UCSD-AML1 (cell line): ENCODE data around the gene SRCIN1.
"Not testable (repeated sequence)": the region's sequence is repeated elsewhere in the genome, so short reads cannot be mapped to it uniquely, and the experiment has no call there.

Experiments used
- DNase-seq: peaks from one replicate; lab custom pipeline; 2025; ENCODE audit not compliant: unreplicated experiment; lab: John Stamatoyannopoulos, UW

The SRCIN1 gene

DNA sequence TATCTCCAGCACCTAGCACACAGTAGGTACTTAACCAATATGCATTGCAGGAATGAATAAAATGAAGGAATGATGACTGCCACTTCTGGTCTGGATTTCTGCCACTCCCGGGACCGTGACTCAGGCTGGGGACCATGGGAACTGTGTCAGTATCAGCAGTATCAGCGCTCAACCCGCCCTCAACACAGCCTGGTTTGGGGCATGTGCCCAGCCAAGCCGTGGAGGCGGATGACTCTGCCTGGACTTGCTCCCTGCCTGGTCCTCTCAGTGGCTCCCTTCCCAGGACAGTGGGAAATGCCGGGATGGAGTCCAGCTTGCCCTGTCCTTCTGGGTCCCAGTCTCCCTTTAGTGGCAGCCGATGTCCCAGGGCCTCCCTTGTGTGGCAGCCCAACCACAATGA, 55.1 kb downstream of the SRCIN1 start:
- no peak for DNase-seq

DNA sequence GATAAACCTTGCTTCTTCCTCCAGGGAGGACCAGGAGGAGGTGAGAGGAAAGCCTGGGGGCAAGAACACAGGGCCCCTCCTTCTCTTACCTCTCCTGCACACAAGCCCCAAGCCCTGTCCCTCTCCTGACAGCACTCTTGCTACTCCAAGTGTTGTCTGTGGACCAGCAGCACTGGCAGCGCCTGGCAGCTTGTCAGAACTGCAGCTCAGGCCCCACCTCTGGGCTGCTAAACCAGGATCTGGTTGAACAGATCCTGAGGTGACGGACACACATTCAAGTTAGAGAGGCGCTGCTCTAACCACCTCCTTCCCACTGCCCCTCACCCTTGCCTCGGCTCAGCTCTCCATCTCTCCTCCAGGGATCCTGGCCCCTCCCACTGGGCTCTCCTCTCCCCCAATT, 56.5 kb downstream of the SRCIN1 start:
- no peak for DNase-seq

DNA sequence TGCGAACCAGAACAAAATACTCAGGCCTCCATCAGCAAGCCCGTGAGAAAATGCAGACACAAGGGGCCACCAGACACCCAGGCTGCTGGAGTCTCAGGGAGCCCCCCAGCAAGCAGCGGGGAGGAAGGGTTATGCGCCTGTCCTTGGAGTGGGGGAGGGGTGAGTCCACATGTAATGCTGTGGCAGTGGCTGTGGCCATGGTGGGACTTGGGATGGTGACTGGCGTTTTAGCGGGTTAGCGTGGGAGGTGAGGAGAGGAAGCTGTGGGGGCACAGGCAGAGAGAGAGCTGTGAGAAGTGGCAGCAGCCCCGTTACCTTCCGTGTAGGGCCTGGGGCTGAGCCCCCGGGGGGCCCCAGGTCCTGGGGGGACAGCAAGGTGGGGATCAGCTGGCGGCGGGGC, 58.3 kb downstream of the SRCIN1 start:
- DNase-seq: no peak

DNA sequence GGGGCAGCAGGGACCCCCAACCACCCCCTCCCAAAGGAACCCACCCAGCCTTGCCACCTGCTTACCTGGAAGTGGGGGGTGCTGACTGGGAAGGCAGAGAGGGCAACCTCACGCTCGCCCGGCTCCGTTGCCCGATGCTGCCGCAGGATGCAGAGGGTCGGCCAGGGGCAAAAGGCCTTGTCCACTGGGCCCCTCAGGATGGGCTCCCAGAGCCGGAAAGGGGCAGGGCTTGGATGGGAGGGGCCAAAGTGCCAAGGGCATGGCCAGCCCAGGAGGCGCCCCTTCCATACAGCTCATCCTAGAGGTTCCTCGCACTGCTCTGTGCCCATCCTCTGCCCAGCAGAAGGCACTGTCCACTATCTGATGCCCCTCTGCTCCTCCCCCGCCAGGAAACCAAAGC, 59.4 kb downstream of the SRCIN1 start:
- DNase-seq: no peak

DNA sequence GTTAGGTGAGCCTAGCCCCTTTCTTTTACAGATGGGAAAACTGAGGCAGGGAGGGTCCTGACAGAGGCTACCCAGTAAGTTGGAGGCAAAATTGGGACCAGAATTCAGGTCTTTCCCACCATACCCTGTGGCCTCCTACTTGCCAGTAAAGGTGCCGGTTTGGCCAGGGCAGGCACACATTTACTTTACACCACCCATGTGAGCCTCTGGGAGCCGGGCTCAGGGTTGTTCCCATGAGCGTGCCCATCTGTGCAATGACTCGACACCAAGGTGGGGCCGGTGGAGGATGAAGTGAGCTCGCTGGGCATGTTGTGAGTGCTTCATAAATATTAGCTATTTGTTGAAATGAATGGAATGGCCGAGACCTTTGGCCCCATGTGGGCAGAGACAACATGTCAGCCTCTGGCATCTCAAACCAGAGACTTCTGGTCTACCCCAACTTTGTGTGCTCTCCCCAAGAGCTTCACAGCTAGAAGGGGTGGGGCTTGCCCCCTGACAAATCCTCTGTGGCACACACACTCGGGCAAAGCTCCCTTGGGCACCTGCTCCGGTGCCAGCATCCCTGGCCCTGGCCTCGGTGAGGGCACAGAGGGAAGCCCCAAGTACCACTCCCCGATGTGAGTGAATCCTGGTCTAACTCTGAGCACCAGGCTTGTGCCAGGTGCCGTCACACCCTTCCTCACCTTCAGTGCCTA, 60.1 kb downstream of the SRCIN1 start:
- DNase-seq: no peak

DNA sequence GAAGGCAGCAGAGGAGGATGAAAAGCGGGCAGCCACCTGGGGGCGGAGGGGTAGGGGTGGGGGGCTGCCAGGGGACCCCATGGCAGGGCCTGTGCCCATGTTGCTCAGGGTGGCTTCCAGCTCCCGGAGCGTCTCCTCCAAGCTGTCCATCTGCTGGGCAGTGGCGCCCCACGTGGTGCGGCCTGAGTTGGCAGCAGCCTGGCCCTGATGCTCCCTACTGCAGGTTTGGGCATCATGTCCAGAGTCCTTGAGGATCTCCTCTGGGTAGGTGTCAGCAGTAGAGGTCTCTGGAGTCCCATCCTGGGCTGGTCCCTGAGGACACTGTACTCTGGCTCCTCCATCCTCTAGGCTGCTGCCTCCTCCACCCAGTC, 60.9 kb downstream of the SRCIN1 start:
- no peak for DNase-seq

DNA sequence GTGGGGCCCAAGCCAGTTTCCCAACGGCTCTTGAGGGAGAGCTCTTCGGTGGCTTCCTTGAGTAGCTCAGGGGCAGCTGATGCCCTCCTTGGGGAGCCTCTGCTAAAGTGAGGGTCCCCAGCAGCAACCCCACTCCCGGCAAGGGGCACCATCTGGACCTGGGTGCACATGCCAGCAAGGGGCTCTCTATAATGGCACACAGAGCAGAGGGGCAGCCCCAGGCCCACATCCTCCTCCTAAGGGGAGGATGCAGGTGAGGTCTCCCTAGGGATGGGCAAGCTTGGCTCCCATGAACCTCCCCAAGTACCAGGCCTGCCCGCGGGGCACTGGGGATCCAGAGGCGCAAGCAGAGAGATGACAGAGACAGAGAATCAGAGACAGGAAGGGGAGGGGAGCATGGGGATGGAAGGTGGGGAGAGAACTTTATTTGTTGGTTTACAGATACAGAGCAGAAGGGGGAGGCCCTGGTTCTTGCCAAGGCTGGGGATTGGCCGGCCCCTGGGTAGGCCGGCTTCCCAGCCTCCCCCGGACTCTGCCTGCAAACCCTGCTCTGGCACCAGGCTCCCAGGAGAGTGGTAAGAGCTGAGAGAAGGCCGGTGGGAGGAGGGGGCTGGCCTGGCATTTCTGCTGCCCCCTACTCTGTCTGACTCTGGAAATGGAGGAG, 61.4 kb downstream of the SRCIN1 start:
- no peak for DNase-seq

DNA sequence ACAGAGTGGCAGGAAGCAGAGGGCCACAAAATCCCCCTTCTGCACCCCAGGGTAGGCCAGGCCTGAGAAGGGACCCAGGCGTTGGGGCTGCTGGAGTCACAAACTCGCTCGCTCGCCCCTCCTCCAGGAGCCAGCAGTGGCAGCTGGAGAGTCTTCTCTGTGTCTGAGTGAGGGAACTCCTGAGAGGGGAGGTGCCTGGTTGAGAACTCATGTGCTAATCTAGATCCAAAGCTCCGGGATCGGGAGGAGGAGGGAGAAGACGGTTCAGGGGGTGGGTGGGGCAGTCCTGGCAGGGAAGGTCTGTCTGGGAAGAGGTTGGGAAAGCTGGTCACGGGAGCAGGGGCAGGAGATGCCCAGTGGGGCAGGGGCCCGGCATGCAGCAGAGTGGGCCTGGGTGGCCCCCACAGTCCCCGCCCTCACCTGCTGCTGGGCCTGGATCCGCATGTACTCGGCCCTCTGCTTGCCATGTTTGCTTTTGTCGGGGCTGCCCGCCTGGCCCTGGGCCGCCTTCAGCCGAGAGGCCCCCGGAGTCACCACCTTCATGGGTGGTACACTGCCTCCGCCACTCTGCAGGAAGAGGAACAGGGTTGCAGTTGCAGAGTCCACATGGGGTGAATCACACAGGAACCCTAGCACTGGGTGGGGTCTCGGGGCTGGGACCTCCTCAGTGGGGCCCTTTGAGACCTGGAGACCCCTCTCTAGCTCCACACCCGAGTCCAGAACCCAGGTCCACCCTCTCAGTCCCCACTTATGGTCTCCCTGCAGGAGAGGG, 62.2 kb downstream of the SRCIN1 start:
- DNase-seq: no peak

DNA sequence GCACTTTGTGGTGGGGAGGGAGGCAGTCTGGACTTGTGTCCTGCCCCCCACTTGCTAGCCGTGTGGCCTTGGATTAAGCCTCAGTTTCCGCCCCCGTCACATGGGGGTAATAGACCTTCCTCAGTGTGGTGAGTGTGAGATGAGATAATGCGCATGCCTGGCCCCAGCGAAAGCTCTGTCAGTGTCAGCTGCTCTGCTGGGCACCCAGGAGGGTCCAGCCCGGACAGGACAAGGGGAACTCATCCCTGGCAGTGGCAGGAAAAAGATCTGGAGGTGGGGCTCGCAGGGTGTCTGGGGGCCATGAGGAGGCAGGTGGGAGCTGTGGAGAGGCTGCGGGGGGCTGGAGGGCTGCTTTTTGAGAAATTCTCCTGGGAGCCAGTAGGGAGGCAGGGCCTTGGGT, 63.5 kb downstream of the SRCIN1 start:
- no peak for DNase-seq

DNA sequence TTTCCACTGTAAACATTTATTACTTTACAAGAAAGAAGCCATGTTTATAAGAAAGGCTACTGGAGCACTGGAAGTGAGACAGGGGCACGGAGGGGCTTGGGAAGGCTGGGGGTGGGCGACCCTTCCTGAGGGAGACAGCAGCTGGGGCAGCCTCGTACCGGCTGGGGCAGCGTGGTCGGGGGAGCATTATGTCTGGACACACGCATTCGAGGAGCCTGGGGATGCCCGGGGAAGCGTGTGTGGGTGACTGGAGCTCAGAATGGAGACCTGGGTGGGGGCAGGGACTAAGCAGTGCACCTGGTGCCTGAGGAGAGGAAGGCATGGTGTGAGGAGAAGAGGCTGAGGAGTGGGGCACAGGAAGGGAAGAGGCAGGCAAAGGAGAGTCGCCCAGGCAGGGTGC, 64.5 kb downstream of the SRCIN1 start:
- DNase-seq: no peak

DNA sequence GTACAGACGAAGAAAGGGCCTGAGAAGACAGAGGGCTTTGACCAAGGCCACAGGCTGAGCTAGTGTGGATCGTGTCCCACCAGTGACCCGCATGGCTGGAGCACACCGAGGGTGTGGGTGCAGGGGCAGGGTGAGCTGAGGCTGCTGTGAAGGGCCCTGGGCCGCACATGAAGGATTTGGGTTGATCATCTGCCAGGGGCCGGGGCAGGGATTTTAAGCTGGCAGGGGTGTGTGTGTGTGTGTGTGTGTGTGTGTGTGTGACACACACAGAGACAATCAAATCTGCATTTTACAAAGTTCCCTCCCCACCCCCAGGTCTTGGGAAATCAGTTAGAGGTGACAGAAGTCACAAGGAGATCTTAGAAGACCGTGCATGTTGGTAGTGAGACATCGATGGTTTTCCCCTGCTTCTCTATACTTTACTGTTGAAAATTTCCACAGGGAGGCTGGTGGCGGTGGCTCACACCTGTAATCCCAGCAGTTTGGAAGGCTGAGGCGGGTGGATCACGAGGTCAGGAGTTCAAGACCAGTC, 65.2 kb downstream of the SRCIN1 start:
- no peak for DNase-seq

DNA sequence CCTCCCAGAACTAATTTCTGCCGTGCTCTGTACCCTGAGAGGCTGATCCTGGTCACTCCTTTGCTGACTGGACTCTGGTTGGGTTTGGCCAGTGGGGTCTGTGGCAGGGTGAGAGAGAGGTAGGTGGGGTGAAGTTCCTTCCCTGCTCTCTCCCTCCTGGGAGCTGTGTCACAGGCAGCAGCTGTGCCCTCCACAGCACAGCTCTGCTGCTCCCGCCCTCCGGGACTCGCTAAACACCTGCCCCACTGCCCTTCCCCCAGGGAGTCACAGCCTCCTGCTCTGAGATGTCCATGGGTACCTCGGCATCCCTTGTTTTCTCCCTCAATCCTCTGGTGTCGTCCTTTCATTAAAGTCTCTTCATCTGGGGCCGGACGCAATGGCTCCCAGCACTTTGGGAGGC, 66.4 kb downstream of the SRCIN1 start:
- DNase-seq: no peak

DNA sequence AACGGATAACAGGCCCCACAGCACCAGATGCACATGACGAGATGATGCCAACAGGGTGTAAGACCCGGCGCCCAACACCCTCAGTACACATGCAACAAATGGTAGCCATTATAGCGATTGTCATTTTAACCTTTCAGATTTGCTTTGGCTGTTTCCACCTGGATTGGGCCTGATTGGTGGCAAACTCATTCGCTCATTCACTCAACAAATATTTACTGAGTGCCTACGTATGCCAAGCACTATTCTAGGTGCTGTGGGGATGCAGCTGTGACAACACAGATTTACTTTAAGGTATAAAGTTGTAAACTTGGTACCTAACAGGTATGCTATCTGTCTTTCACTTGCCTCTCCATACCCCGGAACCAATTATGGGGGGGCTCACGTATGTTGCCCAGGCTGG, 66.8 kb downstream of the SRCIN1 start:
- no peak for DNase-seq

DNA sequence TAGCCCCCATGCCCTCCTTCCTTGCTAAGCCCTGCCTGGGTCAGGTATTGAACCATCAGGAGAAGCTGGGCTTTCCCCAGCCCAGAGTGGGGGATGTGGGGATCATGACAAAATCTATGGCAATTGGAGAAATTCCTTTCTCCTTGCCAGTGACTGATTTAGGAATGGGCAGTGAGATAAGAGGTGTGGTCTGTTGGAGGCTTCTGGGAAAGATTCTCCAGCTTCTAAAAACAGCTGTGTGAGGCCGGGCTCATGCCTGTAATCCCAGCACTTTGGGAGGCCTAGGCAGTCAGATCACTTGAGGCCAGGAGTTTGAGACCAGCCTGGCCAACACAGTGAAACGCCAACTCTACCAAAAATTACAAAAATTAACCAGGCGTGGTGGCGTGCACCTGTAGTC, 69.1 kb downstream of the SRCIN1 start:
- no peak for DNase-seq

DNA sequence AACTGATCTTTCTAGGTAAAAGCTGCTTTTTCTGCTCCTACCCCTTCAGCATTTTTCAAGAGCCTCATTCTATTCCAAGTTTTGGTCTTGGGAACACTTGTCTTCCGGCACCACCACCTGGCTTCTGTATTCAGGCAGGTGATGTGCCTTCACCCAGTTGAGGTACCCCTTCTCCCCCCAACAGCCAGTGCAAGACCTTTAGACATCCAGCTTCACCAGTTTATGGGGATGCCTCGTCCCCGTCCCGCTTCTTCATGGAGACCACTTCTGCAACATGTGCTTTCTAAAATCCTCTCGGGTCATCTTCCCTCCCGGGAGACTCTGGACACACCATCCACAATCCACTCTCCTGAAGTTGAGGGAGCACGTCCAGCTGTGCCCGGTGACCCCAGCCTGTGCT, 69.9 kb downstream of the SRCIN1 start:
- no peak for DNase-seq

DNA sequence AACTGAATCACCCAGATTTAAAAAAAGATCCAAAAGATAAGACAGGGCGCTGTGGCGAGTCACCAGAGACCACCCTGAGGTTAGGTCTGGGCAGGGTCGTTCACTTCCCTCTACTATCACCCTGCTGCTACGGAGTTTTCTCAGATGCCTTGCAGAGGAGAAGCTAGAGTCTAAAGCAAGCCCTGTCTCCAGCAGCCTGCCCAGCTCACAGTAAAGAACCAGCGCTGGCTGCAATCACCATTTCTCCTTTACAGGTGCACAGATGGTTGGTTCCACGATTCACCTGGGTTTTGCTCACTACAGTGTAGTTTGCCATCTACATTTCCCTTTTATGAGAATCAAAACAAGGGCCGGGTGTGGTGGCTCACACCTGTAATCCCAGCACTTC, 71.3 kb downstream of the SRCIN1 start:
- no peak for DNase-seq

DNA sequence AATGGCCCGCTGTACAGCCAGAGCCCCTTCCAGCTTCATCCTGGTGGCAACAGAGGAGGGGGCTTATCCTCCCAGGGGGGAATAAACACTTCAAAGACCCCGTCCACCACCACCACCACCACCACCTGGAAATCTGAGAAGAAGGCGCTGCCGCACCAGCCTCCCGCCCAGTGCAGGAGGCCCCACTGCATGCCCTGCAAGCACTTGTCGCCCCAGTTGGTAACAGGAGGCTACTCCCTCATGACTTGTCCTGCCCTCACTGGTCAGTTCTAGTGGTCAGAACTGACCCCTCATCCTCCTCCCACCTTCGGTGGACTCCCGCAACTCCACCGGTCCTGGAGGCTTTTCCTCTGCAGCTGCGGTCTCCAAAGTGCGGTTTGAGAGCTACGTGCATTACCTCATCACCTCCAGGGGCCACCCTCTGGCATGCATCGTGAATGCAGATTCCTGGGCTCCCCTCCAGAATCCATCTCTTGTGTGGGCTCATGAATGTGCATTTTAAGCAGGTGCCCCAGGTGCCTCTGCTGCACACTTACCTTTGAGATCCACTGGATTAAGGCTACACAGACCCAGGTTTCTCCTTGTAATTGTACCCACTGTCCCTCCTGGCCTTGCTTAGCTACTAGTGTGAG, 71.8 kb downstream of the SRCIN1 start:
- no peak for DNase-seq

DNA sequence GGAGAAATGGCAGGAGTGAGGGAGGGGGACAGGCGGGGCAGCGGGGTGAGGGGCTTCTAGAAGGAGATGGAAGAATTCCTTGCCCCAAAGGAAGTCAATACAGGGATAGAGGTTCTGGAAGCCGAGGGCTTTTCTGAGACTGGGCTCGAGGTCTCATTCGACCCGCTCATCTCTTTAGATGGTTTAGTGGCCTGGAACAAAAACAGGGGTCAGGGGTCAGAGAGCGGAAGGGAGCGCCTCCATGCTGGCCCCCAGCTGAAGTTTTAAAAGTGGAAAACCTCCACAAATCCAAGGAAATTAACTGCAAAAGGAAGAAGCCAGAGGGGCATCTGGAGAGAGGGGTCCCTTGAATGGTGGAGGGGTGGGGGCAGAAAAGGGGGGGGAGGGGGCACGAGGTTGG, 72.5 kb downstream of the SRCIN1 start:
- DNase-seq: no peak

DNA sequence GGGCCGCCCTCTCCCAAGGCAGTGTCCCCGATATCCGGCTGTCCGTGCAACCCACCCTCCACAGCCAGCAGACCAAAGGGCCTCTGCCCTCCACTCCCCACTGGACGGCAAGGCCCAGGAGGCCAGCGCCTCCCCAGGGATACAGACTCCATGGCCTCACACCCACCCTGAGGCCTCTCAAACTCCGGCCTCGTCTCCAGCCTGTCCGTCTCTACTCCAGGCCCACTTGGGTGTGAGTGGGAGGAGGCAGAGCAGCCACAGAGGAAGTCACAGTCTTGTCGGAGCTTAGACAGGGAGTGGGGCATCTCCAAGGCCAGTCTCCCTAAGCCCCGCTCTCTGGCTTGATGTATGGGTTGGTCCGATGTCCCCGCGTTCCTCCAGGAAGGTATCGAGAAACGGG, 73.3 kb downstream of the SRCIN1 start:
- no peak for DNase-seq

DNA sequence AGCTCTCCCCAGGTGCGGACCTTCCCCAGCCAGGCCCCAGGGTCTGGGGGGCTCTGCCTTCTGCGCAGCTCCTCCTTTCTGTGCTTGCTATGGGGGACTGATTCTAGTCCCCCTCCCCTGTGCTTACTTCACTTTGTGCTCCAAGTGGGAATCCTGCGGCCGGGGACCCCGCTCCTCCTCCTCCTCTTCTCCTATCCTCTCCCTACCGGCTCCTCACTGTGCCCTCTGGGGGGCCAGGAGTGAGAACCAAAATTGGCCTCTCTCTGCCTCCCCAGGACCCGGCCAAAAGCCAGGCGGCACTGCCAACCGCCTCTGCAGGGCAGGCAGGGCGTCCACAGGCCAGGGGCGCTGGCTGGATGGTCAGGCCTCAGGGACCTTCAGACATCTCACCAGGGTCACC, 74.0 kb downstream of the SRCIN1 start:
- not testable (repeated sequence) for DNase-seq

DNA sequence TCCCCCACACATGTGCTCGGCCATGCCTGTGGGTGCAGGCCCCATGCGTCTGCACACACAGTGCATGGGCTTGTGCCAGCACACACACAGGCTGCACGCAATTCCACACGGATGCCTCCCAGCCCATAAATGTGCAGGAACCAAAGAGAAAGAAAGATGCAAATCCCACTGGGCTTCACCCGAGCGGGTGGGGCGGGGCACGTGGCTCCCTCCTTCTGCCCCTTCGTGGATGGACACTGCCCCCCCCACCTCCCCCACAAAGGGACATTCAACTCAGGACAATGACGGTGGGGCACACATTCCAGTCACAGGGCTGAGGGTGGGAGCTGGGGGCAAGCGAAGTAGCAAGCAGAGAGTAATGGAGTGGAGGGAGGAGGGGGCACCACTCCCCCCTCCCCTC, 74.9 kb downstream of the SRCIN1 start:
- DNase-seq: not testable (repeated sequence)

DNA sequence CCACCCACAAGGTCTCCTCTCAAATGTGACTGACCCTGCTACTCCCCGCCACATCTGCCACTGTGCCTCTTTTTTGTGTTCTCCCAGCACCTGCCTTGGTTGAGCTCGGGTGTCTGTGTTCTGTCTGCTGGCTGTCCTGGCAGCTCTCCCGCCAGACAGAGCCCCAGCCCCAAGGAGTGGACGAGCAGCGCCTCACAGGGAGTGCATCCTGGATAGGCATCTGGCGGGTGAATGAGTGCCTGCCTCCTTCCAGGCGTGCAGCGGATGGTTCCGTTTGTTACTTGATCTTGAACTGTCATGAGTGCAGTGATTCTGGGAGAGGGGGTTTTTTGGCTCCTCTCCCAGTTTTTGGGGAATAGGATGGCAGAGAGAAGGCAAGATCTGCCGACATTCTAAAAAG, 77.6 kb downstream of the SRCIN1 start:
- DNase-seq: not testable (repeated sequence)
